NCI-H128 (cell line): ENCODE measurements around the gene DNMT3A.
"Not testable (repeated sequence)": the region's sequence is repeated elsewhere in the genome, so short reads cannot be mapped to it uniquely, and the experiment has no call there.

ENCODE experiments used
- DNase-seq: peaks from one replicate; lab custom pipeline; 2025; ENCODE audit not compliant: unreplicated experiment; lab: John Stamatoyannopoulos, UW

The DNMT3A gene

DNA sequence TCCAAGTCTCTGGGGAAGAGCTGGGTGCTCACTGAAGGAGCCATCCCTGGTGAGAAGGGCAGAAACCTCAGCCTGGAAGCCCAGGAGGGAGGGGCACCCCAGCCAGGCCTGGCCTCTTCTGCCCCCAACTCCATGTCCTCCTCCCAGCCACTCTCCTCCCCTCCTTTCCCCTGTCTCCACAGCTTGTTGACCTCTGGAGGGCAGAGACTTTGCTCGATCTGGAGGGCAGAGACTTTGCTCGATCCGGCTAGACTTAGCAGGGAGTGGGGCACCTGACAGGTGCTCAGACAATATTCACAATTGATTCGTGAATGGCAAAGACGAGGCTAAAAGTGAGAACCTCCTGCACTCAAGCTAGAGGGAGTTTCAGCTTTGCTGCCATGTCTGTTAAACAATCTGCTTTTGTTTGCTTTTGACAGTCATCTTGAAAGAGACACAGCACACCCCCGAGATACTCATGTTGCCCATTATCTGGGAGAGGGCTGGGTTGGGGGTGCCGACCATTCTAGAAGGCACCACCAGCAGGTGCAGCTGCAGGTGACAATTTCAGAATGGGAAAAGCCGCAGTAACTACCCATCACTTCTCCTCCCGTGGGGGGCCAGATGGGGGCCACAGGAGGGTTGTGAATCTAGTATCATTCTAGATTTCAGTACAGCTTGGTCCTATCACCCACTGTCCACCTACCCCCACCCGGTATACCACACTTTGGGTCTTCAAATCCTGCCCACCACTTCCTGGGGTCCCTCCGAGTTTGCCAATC lies 54.8 kb downstream of the DNMT3A start:
- no peak for DNase-seq

DNA sequence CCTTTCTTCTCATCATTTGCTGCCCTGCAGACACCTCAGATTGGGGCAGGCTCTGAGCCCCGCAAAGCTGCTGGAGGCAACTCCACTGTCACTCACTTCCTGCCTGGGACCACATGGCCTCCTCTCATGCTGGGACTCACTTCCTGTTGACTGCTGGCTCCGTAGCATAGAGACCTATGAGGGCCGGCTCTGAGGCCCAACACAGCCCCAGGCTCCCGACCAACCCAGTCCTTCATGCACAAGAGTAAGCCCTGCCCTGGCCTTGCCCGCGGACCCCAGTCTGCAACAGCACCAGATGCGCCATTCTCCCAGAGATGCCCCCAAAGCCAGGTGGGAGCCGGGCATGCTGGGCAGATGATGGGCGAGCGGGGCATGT lies 55.7 kb downstream of the DNMT3A start:
- DNase-seq = no peak

DNA sequence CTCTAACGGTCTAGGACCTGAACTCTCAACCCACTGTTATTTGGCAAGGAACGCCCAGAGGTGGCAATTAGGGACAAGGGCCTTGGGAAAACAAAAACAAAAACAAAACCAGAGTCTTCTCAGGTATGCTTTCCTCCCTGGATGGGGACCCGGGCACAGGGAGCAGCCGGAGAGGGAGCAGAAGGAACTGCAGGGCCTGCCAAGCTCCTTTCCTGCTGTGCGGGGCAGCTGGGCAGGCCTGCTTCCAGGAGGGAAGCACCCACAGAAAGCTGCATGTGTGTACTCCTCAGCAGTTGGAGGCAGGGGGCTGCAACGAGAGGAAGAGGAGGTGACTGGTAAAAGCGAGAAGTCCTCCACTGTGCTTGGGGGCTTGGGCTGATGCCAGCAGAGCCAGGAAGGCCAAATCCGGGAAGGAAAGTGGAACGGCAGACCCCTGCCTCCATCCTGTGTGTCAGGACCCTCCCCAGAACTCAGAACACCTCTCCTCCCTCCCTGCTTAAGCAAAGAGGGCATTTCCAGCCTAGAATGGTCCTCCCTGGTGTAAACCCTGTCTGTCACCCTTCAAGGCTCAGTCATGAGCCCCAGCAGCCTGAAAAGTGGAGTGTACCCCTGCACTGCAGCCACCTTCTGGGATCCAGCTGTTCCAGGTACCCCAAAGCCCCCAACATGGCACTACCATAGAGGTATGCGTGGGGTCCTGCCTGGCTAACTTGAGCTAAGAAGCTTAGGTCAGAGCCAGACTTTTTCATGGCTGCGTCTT lies 56.3 kb downstream of the DNMT3A start:
- DNase-seq = no peak

DNA sequence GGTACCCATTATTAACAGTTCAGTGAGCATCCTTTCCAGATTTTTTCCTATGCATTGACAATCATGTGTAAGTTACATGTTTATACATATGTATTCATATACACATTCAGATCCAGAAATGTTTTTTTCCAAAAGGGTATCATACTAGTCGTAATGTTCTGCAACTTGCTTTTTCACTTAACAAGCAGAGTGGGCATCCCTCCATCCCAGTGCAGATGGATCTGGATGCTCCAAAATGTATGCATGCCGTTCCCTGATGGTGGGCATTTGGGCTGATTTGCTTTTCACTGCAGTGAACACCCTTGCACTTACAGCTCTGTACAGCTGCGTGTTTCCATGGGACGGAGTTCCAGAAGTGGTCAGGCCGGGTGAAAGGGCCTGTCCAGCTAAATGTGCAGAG lies 57.0 kb downstream of the DNMT3A start:
- DNase-seq = no peak

DNA sequence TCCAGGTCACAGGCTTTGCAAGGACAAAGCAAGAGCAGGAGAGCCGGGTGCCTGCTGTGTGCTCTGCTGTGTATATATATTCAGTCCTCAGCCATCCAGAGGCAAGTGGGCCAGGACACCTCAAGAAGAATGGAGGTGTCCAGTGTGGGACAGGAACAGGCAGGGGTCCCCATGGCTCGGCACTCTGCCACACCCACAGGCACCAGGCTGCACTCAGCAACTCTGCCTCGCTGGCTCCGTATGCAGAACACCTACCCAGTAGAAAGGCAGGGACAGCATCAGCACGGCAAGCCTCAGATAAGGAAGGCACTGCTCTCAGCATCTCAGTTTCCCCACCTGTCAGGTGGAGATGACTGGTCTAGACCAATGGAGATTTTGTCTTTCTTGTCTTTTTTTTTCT lies 57.8 kb downstream of the DNMT3A start:
- DNase-seq = no peak

DNA sequence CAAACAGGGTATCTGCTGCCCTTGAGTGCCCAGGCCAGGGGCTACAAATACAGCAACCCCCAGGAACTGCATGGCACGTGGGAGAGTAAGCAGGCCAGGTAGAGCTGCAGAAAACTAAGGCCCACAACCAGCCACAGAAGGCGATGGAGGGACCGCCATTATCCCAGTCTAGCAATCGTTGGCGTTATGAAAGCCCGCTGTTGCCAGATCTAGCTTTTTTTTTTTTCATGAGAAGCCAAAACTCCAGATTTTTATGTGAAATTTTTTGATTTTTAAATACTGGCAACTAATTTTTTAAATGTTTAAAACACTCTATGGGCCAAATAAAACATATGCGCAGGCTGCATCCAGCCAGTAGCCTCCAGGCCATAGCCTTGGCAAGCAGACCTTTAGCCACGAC lies 59.8 kb downstream of the DNMT3A start:
- no peak for DNase-seq

DNA sequence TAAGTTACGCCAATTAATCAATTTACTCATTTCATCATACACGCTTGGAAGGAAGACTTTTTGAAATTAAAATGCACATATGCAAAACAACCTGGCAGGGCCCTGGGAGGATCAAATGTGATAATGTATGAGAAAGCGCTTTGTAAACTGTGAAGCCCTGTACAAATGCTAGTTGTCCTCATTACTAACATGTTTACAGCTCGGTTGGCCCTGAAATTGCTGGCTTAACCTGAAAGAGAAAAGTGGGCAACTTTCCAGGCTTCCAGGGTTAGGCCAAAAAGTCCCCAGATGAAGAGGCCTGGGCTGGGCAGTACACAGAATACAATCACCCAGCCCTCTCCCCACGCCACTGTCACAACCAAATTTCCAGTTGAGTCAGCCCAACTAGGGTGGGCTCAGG lies 60.2 kb downstream of the DNMT3A start:
- DNase-seq = no peak

DNA sequence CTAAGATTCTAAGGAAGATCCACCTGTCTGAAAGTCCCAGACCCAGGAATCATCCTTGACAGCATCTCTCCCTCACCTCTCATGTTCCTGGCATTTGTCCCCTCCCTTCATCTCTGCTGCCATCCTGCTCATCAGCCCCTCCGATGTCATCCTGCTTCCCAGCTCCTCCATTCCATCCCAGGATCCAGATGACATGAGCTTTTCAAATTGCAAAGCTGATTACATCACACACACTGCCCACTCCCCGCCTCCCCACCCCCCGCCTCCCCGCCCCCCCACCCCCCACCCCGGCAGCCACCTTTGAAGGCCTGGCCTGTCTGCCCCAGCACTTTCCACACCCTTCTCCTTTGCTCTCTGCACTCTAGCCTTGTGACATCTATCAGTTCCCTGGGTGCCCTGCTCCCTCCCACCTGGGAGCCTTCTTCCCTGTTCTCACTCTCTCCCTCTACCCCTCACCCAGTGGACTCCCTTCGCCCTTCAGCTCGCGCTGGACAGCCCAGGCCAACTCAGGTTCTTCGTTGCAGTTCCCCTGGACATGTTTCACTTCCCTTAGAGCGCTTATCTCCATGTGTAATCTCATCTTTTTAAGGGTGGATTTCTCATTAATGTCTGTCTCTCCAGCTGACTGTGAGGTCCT lies 61.6 kb downstream of the DNMT3A start:
- no peak for DNase-seq

DNA sequence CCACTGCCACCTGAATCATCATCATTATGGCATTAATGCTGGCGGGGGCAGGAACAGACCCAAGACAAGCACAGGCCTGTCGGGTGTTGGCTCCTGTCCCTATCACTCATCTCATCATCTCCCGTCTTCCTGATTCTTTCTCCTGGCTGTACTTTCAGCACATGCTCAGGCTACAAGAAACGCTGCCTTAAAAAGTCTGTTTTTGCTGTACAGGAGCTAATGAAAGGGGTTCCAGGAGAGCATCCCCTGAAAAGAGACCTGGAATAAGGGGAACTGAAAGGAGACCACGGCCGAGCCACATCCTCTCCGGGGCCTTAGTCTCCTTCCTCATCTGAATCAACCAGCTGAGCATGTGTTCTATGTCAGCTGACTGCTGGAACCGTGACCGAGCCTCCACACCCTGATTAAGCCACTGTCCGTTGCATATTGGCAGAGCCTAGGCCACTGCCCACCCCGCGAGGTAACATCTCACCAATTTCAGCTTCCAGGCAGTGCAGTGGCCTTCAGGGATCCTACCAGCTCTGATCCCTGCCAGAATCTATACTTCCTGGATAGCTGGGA lies 62.6 kb downstream of the DNMT3A start:
- no peak for DNase-seq

DNA sequence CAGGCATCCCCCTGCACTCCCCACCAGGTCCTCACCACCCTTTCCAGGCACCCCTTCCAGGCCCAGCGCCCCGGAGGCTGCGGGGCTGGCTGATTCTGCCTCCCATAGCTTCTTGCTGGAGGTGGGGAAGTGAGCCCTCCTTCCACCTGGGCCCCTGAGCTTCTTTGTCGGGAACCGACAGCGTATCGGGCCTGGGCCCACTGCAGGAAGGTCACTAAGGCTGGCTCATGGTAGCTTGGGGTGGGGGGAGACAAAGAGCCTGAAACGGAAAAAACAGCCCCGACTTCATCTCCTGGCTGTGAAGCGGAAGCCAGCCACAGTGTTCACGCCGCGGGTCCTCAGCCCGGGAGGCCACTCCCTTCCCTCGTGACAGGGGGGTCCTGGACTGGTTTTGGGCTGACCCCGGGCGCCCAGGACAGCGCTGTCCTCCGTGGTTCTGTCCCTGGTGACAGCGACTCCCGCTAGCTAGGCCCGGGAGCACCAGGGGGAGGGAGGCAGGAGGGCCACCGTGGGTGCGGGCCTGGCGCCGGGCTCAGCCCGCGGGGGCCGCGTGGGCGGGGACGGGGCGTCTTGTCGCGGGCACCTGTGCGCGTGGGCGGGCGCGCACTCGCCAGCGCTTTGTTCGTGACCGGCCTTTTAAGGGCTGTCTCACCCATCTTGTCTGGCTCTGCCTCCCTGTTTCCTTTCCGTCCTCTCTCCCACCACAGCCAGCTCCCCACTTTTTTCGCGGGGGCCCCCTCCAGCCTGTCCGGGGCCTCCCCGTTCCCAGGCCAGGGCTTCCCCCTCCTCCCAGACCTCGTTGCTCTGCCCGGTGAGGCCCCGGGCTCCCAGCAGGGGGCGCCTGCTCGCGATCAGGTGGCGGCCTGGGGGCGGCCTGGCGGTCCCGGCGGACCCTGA lies 64.9 kb downstream of the DNMT3A start:
- DNase-seq = no peak

DNA sequence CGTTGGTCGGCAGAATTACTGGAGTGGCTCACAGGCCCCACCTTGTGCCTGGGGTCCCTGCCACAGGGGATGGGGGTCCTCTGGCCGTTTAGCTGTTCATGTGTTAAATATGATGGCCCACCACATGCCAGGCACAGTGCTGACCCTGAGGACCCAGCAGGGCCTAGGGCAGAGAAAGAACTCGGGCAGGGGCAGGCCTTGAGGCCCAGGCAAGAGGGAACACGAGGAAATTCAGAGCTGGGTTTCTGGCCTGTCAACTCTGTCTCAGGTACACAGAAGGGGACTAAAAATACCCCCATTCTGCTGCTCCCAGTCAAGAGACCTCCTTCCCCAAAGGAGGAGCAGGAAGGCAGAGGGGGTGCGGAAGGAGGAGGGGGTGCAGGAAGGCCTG lies 66.2 kb downstream of the DNMT3A start:
- no peak for DNase-seq

DNA sequence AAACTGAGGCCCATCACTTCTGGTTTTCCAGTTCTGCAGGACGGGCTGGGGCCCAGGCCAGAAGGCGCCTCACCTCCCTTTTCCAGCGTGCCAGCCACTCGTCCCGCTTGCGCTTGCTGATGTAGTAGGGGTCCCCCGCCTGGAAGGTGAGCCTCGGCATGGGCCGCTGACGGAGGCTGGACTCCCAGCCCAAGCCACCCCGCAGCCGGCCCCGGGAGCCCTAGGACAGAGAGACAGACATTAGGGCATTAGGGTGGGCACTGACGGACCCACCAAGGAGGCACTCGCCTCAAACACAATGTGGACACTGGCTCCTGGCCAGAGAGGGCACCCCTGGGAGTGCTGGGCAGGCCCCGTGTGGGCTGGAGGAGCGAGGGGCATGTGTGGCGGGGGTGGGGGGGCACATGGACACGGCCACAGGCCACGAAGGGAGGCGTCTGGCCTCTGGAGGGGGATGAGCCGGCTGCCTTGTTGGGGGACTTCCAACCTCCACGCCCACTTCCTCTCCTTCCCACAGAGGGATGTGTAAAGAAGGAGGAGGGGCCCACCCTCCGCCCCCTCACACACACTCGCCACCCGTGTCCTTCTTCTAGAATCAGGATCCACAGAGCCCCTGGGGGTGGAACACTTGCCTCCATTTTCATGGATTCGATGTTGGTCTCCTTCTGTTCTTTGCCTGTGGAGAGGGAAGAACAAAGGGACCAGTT lies 66.7 kb downstream of the DNMT3A start:
- DNase-seq = no peak

DNA sequence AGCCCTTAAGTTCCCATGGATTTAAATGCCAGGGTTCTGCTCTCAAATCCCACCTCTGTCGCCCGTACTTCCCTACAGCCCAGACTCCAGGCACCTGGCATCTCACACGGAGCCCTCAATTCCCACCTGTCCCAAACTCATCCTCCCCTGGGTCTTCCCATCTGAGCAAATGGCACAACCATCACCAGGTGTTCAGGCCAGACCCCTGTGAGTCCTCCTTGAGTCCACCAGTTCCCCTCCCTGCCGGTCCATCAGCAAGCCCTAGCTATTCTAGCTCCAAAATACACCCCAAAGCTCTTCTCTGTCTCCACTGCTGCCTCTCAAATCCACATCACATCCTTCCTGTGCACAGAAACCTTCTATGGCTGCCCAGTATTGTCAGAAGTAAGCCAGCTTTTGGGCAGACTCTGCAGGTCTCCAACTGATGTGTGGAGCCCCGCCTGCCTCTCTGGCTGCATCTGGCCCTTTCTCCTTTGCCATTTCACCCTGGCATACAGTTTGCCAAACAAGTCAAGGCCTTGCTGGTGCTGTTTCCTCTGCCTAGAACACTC lies 67.7 kb downstream of the DNMT3A start:
- DNase-seq = no peak

DNA sequence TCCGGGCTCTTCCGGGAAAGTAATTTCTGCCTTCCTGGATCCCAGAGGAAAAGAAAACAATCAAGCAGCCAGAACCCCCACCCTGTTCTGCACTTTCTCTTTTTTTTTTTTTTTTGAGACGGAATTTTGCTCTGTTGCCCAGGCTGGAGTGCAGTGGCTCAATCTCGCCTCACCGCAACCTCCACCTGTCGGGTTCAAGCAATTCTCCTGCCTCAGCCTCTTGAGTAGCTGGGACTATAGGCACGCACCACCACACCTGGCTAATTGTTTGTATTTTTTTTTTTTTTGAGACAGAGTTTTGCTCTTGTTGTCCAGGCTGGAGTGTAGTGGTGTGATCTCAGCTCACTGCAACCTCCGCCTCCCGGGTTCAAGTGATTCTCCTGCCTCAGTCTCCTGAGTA lies 69.0 kb downstream of the DNMT3A start:
- DNase-seq = not testable (repeated sequence)

DNA sequence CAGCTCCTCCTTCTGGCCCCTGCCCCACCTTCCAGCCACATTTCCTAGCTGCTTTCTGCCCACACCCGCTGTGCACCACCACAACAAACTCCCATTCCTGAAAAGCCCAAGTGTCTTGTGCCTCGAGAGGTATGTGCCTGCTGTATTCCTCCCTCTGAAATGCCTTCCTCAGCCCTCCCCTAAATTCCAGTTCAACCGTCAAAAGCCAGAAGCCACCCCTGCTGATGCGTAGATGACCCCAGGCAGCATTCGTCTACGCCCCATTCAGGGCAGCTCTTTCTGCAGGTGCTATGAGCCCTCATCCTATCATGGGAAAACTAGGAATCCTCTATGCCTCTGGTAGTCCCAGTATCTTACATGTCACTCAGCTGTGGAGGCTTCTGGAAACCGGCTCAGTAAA lies 71.7 kb downstream of the DNMT3A start:
- DNase-seq = no peak

DNA sequence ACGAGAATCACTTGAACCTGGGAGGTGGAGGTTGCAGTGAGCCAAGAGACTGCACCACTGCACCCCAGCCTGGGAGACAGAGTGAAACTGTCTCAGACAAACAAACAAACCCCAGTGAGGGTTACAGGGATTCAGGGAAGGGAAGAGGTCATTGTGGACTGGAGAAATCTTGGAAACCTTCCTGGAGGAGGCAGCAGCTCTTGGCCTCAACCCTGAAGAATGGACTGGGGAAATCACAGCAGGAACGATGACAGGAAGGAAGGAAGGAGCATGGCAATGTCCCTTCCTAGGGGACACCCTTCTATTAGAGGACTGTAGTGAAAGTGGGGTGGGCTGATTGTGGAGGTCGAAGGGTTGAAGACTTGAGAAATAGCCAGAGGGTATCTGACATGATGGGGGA lies 72.5 kb downstream of the DNMT3A start:
- DNase-seq = no peak

DNA sequence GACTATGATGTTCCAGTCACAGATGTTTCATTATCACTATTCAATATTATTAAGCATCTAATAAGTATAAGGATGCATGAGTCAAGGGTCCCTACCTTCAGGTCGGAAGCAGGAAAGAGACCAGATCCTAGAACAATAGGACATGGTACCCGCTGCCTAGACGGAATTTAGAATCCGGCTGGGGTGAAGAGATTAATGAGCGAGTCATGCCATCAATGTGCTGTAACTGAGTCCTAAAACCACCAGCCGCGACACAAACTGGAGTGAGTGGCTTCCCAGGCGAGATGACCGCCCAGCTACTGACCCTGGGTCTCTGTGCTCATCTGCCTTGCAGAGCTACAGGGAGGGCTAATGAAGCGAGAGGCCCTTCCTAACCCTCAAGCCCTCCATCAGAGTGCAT lies 73.6 kb downstream of the DNMT3A start:
- DNase-seq = no peak

DNA sequence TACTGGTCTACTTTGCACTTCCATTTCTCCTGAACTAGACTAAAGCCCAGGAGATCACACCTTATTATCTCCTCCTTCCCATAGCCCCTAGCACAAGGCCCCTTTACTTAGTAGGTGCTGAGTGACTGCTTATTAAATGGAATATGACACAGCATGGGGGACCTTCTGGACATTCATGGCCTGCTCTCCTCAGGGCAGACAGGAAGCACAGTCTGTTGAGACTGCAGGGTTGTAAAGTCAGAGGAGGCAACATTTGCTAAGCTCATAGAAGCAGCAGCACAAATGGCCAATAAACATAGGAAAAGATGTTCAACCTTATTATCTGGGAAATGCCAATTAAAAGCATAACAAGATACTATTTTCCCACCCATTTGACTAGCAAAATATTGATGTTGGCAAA lies 75.3 kb downstream of the DNMT3A start:
- DNase-seq = no peak

DNA sequence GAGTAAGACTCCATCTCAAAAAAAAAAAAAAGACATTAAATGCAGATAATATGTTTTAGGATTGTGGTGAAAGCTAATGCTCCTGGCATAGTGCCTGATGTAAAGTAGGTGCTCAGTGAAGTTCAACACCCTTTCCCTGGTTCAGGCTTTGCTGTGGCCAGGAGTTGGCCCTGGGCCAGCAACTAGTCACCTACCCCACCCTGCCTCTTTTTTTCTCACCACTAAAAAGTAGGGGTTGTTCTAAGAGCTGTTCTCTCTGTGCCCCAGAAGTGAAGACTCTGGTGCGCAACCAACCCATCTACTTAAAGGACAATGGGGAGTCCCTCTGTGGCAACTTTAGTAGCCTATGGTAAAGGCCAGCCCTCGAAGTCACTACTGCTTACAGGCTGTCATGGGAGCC lies 75.9 kb downstream of the DNMT3A start:
- DNase-seq = no peak

DNA sequence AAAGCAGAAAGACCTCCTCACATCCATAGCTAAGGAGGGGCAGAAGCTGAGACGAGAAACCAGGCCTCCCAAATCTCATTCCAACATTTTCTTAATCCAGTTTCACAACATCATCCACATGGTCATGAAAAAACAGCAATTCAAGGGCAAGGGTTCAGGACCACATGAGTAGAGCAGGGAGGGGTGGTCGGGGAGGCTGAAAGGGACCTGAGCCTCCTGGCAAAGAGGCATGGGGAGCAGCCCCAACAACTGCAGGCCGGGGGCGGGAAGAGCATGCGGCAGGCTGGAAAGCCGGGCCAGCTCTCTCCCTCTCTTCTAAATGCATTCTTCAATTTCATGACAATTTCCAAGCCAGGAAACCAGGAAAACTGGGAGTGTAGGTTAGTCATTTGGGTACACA lies 76.7 kb downstream of the DNMT3A start:
- DNase-seq = no peak
